GM21381 (cell line): ENCODE measurements around the gene TRIM24.
"Not testable (repeated sequence)": the region's sequence is repeated elsewhere in the genome, so short reads cannot be mapped to it uniquely, and the experiment has no call there.

Experiments
- ATAC-seq: cut with Tn5 transposase; IDR thresholded peaks from one replicate; pipeline ENCODE4 v1.9.1; 2021; ENCODE audit warnings: mild to moderate bottlenecking, moderate library complexity; ENCODE audit not compliant: unreplicated experiment

TRIM24 gene

GRCh38 chr7:138525757-138526156, 65.7 kb downstream of the TRIM24 start:
- ATAC-seq, result no peak

- no peak for ATAC-seq
Measured at GRCh38 chr7:138527746-138528223, 67.7 kb downstream of the TRIM24 start.

GRCh38 chr7:138536833-138537232, 76.8 kb downstream of the TRIM24 start:
- not testable (repeated sequence) for ATAC-seq

- peak; percentile 47 for ATAC-seq
Measured at GRCh38 chr7:138538518-138538917, 78.5 kb downstream of the TRIM24 start.

- no peak for ATAC-seq
Measured at GRCh38 chr7:138538997-138539644, 79.1 kb downstream of the TRIM24 start.

GRCh38 chr7:138542183-138542582, 82.1 kb downstream of the TRIM24 start:
- peak; percentile 84 for ATAC-seq

GRCh38 chr7:138543739-138544138, 83.7 kb downstream of the TRIM24 start:
- no peak for ATAC-seq

- ATAC-seq, result no peak
Measured at GRCh38 chr7:138545123-138545522, 85.1 kb downstream of the TRIM24 start.

- ATAC-seq, result no peak
Measured at GRCh38 chr7:138546064-138546619, 86.1 kb downstream of the TRIM24 start.

GRCh38 chr7:138546829-138547228, 86.8 kb downstream of the TRIM24 start:
- ATAC-seq, result no peak

GRCh38 chr7:138549082-138549481, 89.0 kb downstream of the TRIM24 start:
- ATAC-seq, result no peak

- ATAC-seq, result no peak
Measured at GRCh38 chr7:138550337-138550736, 90.3 kb downstream of the TRIM24 start.

GRCh38 chr7:138551102-138551501, 91.0 kb downstream of the TRIM24 start:
- no peak for ATAC-seq

- no peak for ATAC-seq
Measured at GRCh38 chr7:138553805-138554204, 93.7 kb downstream of the TRIM24 start.

- ATAC-seq, result no peak
Measured at GRCh38 chr7:138554674-138555073, 94.6 kb downstream of the TRIM24 start.

- no peak for ATAC-seq
Measured at GRCh38 chr7:138555684-138556083, 95.6 kb downstream of the TRIM24 start.

- ATAC-seq, result no peak
Measured at GRCh38 chr7:138556771-138557484, 96.9 kb downstream of the TRIM24 start.

GRCh38 chr7:138559448-138559847, 99.4 kb downstream of the TRIM24 start:
- ATAC-seq, result no peak

- ATAC-seq, result no peak
Measured at GRCh38 chr7:138563808-138564207, 103.7 kb downstream of the TRIM24 start.

GRCh38 chr7:138564365-138564764, 104.3 kb downstream of the TRIM24 start:
- ATAC-seq, result no peak

GRCh38 chr7:138565071-138565450, 105.0 kb downstream of the TRIM24 start:
- ATAC-seq, result no peak

- ATAC-seq, result no peak
Measured at GRCh38 chr7:138565451-138566114, 105.5 kb downstream of the TRIM24 start.
